ENCODE measurements around the gene IGF1R.
"Not testable (repeated sequence)": the region's sequence is repeated elsewhere in the genome, so short reads cannot be mapped to it uniquely, and the experiment has no call there.

Gene IGF1R

GRCh38 chr15:98612490-98613110 lies 35.7 kb upstream of the IGF1R start:
- TF ChIP-seq CTCF (IDR thresholded peaks at IDR 0.05; ENCODE audit: low read depth, low read length), result no peak
- no peak overlapping the region for H3K4me3 ChIP-seq (ENCODE audit: low read depth, low read length)
- DNase-seq (ENCODE audit: low read depth, low spot score), result no peak
- in situ Hi-C loops (cut with HindIII; ENCODE audit: low sequenced_read_pairs), result no loop called here

GRCh38 chr15:98614681-98615080 lies 33.7 kb upstream of the IGF1R start:
- no peak for TF ChIP-seq CTCF (IDR thresholded peaks at IDR 0.05; ENCODE audit: low read depth, low read length)
- H3K4me3 ChIP-seq (ENCODE audit: low read depth, low read length), result no peak overlapping the region
- in situ Hi-C loops (cut with HindIII; ENCODE audit: low sequenced_read_pairs), result no loop called here
- DNase-seq (ENCODE audit: low read depth, low spot score), result no peak

GRCh38 chr15:98616397-98616796 lies 31.9 kb upstream of the IGF1R start:
- DNase-seq (ENCODE audit: low read depth, low spot score), result no peak
- H3K4me3 ChIP-seq (ENCODE audit: low read depth, low read length), result no peak overlapping the region
- TF ChIP-seq CTCF (IDR thresholded peaks at IDR 0.05; ENCODE audit: low read depth, low read length), result no peak
- in situ Hi-C loops (cut with HindIII; ENCODE audit: low sequenced_read_pairs), result no loop called here

GRCh38 chr15:98617328-98617980 lies 30.9 kb upstream of the IGF1R start:
- TF ChIP-seq CTCF (IDR thresholded peaks at IDR 0.05; ENCODE audit: low read depth, low read length), result no peak
- in situ Hi-C loops (cut with HindIII; ENCODE audit: low sequenced_read_pairs), result no loop called here
- DNase-seq (ENCODE audit: low read depth, low spot score), result no peak
- no peak overlapping the region for H3K4me3 ChIP-seq (ENCODE audit: low read depth, low read length)

GRCh38 chr15:98618576-98618975 lies 29.8 kb upstream of the IGF1R start:
- H3K4me3 ChIP-seq (ENCODE audit: low read depth, low read length); DNase-seq (ENCODE audit: low read depth, low spot score); in situ Hi-C loops (cut with HindIII; ENCODE audit: low sequenced_read_pairs): not testable (repeated sequence)

- H3K4me3 ChIP-seq (ENCODE audit: low read depth, low read length), result no peak overlapping the region
- DNase-seq (ENCODE audit: low read depth, low spot score), result no peak
- no peak for TF ChIP-seq CTCF (IDR thresholded peaks at IDR 0.05; ENCODE audit: low read depth, low read length)
- in situ Hi-C loops (cut with HindIII; ENCODE audit: low sequenced_read_pairs), result no loop called here
These were observed 28.3 kb upstream of the IGF1R start for GRCh38 chr15:98620020-98620419.

- no peak for TF ChIP-seq CTCF (IDR thresholded peaks at IDR 0.05; ENCODE audit: low read depth, low read length)
- no peak overlapping the region for H3K4me3 ChIP-seq (ENCODE audit: low read depth, low read length)
- no peak for DNase-seq (ENCODE audit: low read depth, low spot score)
- in situ Hi-C loops (cut with HindIII; ENCODE audit: low sequenced_read_pairs), result no loop called here
These were observed 27.3 kb upstream of the IGF1R start for GRCh38 chr15:98621021-98621420.
